DOHH2 (cell line): ENCODE results near the gene SAMD14.

Experiments used
- H3F3A ChIP-seq: fragments of 200-600 bp; sonication (generic), shearing (Covaris generic); 2 replicates; pipeline ENCODE4 v1.6.0; 2016; ENCODE audit warnings: antibody characterized with exemption, mild to moderate bottlenecking; ENCODE audit not compliant: control insufficient read depth, insufficient read depth
- H3K27ac ChIP-seq: fragments of 200-600 bp; sonication (generic); 2 replicates; pipeline ENCODE4 v1.5.1; 2014; ENCODE audit warnings: low read depth, mild to moderate bottlenecking, low read length, moderate library complexity
- H3K27me3 ChIP-seq: fragments of 200-600 bp; sonication (generic); 2 replicates; pipeline ENCODE4 v1.6.1; 2014; ENCODE audit warnings: mild to moderate bottlenecking, low read length, mixed read lengths; ENCODE audit not compliant: control insufficient read depth
- H3K36me3 ChIP-seq: fragments of 200-600 bp; sonication (generic); 2 replicates; pipeline ENCODE4 v1.6.1; 2014; ENCODE audit warnings: mild to moderate bottlenecking, low read length, moderate library complexity, mixed read lengths; ENCODE audit not compliant: control insufficient read depth
- H3K4me1 ChIP-seq: fragments of 200-600 bp; sonication (generic); 2 replicates; pipeline ENCODE4 v1.6.1; 2014; ENCODE audit warnings: mild to moderate bottlenecking, low read length, mixed read lengths; ENCODE audit not compliant: control insufficient read depth
- H3K4me2 ChIP-seq: fragments of 200-600 bp; sonication (generic); 2 replicates; pipeline ENCODE4 v1.6.0; 2014; ENCODE audit warnings: mild to moderate bottlenecking, low read length, moderate library complexity
- H3K4me3 ChIP-seq: fragments of 200-600 bp; sonication (generic); 2 replicates; pipeline ENCODE4 v1.5.1; 2014; ENCODE audit warnings: mild to moderate bottlenecking, low read length, mixed read lengths
- H3K79me2 ChIP-seq: fragments of 200-600 bp; sonication (generic); 2 replicates; pipeline ENCODE4 v1.6.1; 2014; ENCODE audit warnings: mild to moderate bottlenecking, low read length, mixed read lengths; ENCODE audit not compliant: control insufficient read depth
- H3K9me2 ChIP-seq: fragments of 200-600 bp; sonication (generic); replicated peaks from 2 replicates; pipeline ENCODE4 v1.6.1; 2014; ENCODE audit warnings: mild to moderate bottlenecking, low read length, mixed read lengths; ENCODE audit not compliant: control insufficient read depth
- H3K9me3 ChIP-seq: fragments of 200-600 bp; sonication (generic); 2 replicates; pipeline ENCODE4 v1.6.1; 2014; ENCODE audit warnings: antibody characterized with exemption, low read length, mixed read lengths; ENCODE audit not compliant: control insufficient read depth, insufficient read depth
- H4K20me1 ChIP-seq: fragments of 200-600 bp; sonication (generic); 2 replicates; pipeline ENCODE4 v1.6.0; 2014; ENCODE audit warnings: low read depth, mild to moderate bottlenecking, antibody characterized with exemption, low read length, moderate library complexity; ENCODE audit not compliant: control insufficient read depth, insufficient read depth
- EZH2phosphoT487 ChIP-seq: fragments of 200-600 bp; sonication (generic); IDR thresholded peaks from 2 replicates; pipeline ENCODE4 v1.6.1; 2017; ENCODE audit warnings: borderline replicate concordance, mild to moderate bottlenecking, antibody characterized with exemption, low read length, moderate library complexity, mixed read lengths
- TF ChIP-seq, protein P1 (sequence below): fragments of 200-600 bp; sonication (generic); IDR thresholded peaks from one replicate; pipeline ENCODE4 v1.5.1; 2014; ENCODE audit warnings: antibody characterized with exemption, mild to moderate bottlenecking, low read depth, low read length; ENCODE audit not compliant: poor library complexity, severe bottlenecking

The SAMD14 gene

DNA sequence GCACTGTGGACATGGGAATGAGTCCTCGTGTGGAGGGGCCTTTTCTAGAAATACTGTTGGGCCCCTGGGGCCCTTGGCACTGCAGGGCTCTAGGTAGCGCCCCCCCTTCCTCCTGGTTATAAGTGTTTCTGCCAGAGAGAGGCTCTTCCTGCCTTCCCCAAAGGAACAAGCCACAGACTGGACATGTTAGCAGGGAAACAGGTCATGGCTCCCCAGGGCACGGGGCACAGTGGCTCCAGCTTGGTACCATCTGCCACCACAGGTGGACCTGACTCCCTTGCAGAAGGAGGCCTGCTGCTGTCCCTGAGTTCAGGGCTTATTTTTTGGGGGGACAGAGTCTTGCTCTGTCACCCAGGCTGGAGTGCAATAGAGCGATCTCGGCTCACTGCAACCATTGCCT lies 26.0 kb downstream of the SAMD14 start:
- H3K4me1 ChIP-seq, result no peaks in the 10 kb centered on the region
- H3K4me2 ChIP-seq, result no peak overlapping the region
- H3K27me3 ChIP-seq, result no peaks in the 10 kb centered on the region
- H3K9me2 ChIP-seq, result no peaks in the 10 kb centered on the region
- H3K9me3 ChIP-seq, result no peaks in the 10 kb centered on the region
- H3K27ac ChIP-seq, result no peak overlapping the region
- no peaks in the 10 kb centered on the region for H4K20me1 ChIP-seq
- TF ChIP-seq EZH2phosphoT487, result no peak
- TF ChIP-seq, protein P1, sequence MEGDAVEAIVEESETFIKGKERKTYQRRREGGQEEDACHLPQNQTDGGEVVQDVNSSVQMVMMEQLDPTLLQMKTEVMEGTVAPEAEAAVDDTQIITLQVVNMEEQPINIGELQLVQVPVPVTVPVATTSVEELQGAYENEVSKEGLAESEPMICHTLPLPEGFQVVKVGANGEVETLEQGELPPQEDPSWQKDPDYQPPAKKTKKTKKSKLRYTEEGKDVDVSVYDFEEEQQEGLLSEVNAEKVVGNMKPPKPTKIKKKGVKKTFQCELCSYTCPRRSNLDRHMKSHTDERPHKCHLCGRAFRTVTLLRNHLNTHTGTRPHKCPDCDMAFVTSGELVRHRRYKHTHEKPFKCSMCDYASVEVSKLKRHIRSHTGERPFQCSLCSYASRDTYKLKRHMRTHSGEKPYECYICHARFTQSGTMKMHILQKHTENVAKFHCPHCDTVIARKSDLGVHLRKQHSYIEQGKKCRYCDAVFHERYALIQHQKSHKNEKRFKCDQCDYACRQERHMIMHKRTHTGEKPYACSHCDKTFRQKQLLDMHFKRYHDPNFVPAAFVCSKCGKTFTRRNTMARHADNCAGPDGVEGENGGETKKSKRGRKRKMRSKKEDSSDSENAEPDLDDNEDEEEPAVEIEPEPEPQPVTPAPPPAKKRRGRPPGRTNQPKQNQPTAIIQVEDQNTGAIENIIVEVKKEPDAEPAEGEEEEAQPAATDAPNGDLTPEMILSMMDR, result no peak
- H3K4me3 ChIP-seq, result no peak overlapping the region
- no peaks in the 10 kb centered on the region for H3K36me3 ChIP-seq
- no peaks in the 10 kb centered on the region for H3K79me2 ChIP-seq
- H3F3A ChIP-seq, result no peaks in the 10 kb centered on the region

DNA sequence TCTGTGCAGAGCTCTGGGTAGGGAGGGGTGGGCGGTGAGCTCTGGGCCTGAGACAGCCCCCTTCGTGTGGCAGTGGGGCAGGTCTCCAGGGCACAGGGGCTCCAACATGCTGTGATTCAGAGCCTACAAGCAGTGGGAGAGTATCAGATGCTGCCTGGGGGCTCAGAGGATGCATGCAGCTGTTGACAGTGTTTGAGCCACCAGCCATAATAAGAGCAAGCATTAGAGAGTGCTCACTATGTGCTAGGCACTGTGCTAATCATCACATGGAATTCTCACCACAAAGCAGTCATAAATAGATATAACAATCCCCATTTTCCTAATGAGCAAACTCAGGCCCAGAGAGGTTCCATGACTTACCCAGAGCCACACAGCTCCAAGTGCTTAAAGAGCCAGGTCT lies 26.7 kb downstream of the SAMD14 start:
- Histone ChIP-seq H4K20me1 (no peaks in the 10 kb centered on the region), H3K9me2 (no peaks in the 10 kb centered on the region), H3K79me2 (no peaks in the 10 kb centered on the region), H3K27me3 (no peaks in the 10 kb centered on the region), H3K4me2 (no peak overlapping the region), H3K36me3 (no peaks in the 10 kb centered on the region), H3K4me3 (no peak overlapping the region), H3K4me1 (no peaks in the 10 kb centered on the region), H3K9me3 (no peaks in the 10 kb centered on the region), H3F3A (no peaks in the 10 kb centered on the region), H3K27ac (no peak overlapping the region)
- no peak for TF ChIP-seq EZH2phosphoT487
- TF ChIP-seq, protein P1, result no peak

DNA sequence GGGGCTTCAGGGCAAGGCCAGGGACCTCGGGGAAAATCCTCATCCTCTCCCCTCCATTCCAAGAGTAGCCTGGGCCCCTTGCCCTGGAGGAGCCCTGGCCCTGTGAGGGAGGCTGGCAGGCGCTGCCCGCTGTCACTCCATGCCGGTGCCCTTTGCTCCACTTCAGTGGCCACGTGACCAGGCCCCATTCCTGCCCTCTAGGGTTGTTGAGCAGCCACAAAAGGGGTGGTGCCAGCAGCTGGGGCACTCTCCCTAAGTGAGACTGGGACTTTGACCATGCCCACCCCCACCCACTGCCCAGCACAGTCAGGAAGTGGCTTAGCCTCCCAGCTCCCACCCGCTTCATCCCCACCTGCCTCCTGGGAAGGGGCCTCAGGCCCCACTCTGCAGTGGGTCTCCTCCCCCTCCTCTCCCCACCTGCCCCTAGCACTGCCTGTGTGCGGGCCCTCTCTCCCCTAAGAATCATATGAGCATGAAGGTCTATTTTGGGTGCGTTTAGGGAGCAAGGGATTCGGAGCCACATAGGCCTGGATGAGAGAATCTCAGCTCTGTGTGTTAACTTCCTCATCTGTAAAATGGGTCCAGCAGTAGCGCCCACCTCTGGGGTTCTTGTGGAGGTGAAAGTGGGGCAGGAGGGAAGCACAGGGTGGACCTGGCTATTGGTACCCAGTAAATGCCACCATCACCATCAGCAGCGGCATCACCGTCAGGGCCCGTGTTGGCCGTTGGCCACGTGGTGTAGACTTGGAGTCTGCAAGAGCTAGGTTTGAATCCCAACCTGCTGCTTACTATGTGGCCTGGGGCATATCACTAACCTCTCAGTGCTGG lies 27.6 kb downstream of the SAMD14 start:
- Histone ChIP-seq H3K36me3 (no peaks in the 10 kb centered on the region), H3K27ac (no peak overlapping the region)

More for the DNA sequence above, 27.6 kb downstream of the SAMD14 start:
- no peaks in the 10 kb centered on the region for H3K9me3 ChIP-seq
- no peak overlapping the region for H3K4me3 ChIP-seq
- H3K27me3 ChIP-seq, result no peaks in the 10 kb centered on the region
- H3K4me1 ChIP-seq, result no peaks in the 10 kb centered on the region
- H3F3A ChIP-seq, result no peaks in the 10 kb centered on the region
- TF ChIP-seq, protein P1, result no peak
- no peak for TF ChIP-seq EZH2phosphoT487
- no peaks in the 10 kb centered on the region for H3K79me2 ChIP-seq
- no peak overlapping the region for H3K4me2 ChIP-seq
- H4K20me1 ChIP-seq, result no peaks in the 10 kb centered on the region
- H3K9me2 ChIP-seq, result no peaks in the 10 kb centered on the region
